ENCODE results near the gene TAPT1.

DNA sequence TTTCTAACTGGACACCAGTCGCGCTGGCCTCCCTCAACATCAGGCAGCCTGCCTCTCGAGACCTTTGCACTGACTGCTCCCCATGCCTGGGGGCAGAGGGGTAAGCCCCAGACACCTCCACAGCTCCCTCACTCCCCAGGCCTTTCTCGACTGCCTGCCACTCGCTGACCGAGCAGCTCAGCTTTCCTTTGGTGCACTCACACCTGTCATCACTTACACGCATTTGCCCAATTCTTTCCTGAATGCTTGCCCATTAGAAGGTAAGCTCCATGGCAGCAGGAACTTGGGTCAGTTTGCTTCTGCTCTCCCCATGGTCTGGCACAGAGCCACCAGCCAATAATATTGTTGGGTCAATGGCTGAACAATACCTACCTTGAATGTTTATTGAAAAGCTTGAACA is 110.3 kb downstream of the TAPT1 start:
- TF ChIP-seq, protein P1, sequence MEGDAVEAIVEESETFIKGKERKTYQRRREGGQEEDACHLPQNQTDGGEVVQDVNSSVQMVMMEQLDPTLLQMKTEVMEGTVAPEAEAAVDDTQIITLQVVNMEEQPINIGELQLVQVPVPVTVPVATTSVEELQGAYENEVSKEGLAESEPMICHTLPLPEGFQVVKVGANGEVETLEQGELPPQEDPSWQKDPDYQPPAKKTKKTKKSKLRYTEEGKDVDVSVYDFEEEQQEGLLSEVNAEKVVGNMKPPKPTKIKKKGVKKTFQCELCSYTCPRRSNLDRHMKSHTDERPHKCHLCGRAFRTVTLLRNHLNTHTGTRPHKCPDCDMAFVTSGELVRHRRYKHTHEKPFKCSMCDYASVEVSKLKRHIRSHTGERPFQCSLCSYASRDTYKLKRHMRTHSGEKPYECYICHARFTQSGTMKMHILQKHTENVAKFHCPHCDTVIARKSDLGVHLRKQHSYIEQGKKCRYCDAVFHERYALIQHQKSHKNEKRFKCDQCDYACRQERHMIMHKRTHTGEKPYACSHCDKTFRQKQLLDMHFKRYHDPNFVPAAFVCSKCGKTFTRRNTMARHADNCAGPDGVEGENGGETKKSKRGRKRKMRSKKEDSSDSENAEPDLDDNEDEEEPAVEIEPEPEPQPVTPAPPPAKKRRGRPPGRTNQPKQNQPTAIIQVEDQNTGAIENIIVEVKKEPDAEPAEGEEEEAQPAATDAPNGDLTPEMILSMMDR (IDR thresholded peaks at IDR 0.05 in 8 of 11, conservative IDR thresholded peaks at IDR 0.05 in 3 of 11): no peak
- TF ChIP-seq POLR2A (IDR thresholded peaks at IDR 0.05): no peak
